Measurements from ENCODE around the gene MACROH2A1.

Gene MACROH2A1

GRCh38 chr5:135396459-135397055, 2.5 kb downstream of the MACROH2A1 start:
- DNase-seq, result no peak

- DNase-seq, result no peak
Measured at GRCh38 chr5:135395866-135396265, 3.2 kb downstream of the MACROH2A1 start.

- DNase-seq, result no peak
Measured at GRCh38 chr5:135395451-135395850, 3.6 kb downstream of the MACROH2A1 start.

GRCh38 chr5:135394095-135394494, 4.9 kb downstream of the MACROH2A1 start:
- no peak for DNase-seq

- DNase-seq, result peak; percentile 3
Measured at GRCh38 chr5:135393691-135394090, 5.3 kb downstream of the MACROH2A1 start.

GRCh38 chr5:135393229-135393628, 5.8 kb downstream of the MACROH2A1 start:
- no peak for DNase-seq

- DNase-seq, result peak; percentile 24
Measured at GRCh38 chr5:135392256-135392655, 6.8 kb downstream of the MACROH2A1 start.

GRCh38 chr5:135391869-135392255, 7.2 kb downstream of the MACROH2A1 start:
- no peak for DNase-seq

GRCh38 chr5:135391116-135391868, 7.7 kb downstream of the MACROH2A1 start:
- DNase-seq, result peak; percentile 72

GRCh38 chr5:135388860-135389435, 10.1 kb downstream of the MACROH2A1 start:
- DNase-seq, result no peak

GRCh38 chr5:135387629-135387960, 11.4 kb downstream of the MACROH2A1 start:
- no peak for DNase-seq

GRCh38 chr5:135386886-135387628, 12.0 kb downstream of the MACROH2A1 start:
- DNase-seq, result peak; percentile 57

- no peak for DNase-seq
Measured at GRCh38 chr5:135386096-135386495, 12.9 kb downstream of the MACROH2A1 start.

GRCh38 chr5:135385576-135385975, 13.5 kb downstream of the MACROH2A1 start:
- DNase-seq, result no peak

GRCh38 chr5:135384898-135385297, 14.1 kb downstream of the MACROH2A1 start:
- no peak for DNase-seq

- DNase-seq, result no peak
Measured at GRCh38 chr5:135383803-135384495, 15.1 kb downstream of the MACROH2A1 start.

- DNase-seq, result no peak
Measured at GRCh38 chr5:135382981-135383380, 16.1 kb downstream of the MACROH2A1 start.

- no peak for DNase-seq
Measured at GRCh38 chr5:135382106-135382790, 16.8 kb downstream of the MACROH2A1 start.

- DNase-seq, result peak; percentile 2
Measured at GRCh38 chr5:135379046-135379654, 19.9 kb downstream of the MACROH2A1 start.

- no peak for DNase-seq
Measured at GRCh38 chr5:135377751-135378680, 21.0 kb downstream of the MACROH2A1 start.
